K562 (cell line): ENCODE data around the gene ANKEF1. TPM values are rescaled to one million over a fixed set of nuclear protein-coding genes. Genes with fewer than 3 reads are reported as not detected.

ENCODE experiments used
- BHLHE40 ChIP-seq: IDR thresholded peaks from 2 replicates; pipeline ENCODE4 v1.6.1; 2011; ENCODE audit warnings: low read length, improper control_type of control experiment
- CBX8 ChIP-seq: fragments of 200-600 bp; sonication (generic); IDR thresholded peaks from 2 replicates; pipeline ENCODE4 v1.6.1; 2012; ENCODE audit warnings: borderline replicate concordance, mixed run types, low read depth, mild to moderate bottlenecking, moderate library complexity, mixed read lengths, low read length, control low read depth, inconsistent platforms; ENCODE audit not compliant: poor library complexity, severe bottlenecking; ENCODE audit errors: extremely low read depth
- CTBP1 ChIP-seq: fragments of 450-650 bp; IDR thresholded peaks from 2 replicates; pipeline ENCODE4 v1.6.1; 2016; ENCODE audit warnings: borderline replicate concordance
- FOSL1 ChIP-seq: fragments of 200-800 bp; sonication (Bioruptor generic); conservative IDR thresholded peaks from 2 replicates; pipeline ENCODE4 v1.6.1; 2016; ENCODE audit warnings: missing genetic modification characterization, missing compliant biosample characterization
- GABPA ChIP-seq: fragments of 200-800 bp; sonication (Bioruptor generic); conservative IDR thresholded peaks from 2 replicates; pipeline ENCODE4 v1.6.1; 2016; ENCODE audit warnings: low read depth, missing genetic modification characterization, missing compliant biosample characterization
- ILK ChIP-seq: fragments of 450-650 bp; IDR thresholded peaks from 2 replicates; pipeline ENCODE4 v1.6.1; 2016; ENCODE audit warnings: missing genetic modification characterization, low read depth, mild to moderate bottlenecking, missing compliant biosample characterization, moderate library complexity, borderline replicate concordance
- MECOM ChIP-seq: fragments of 250-450 bp; sonication (Bioruptor Pico); IDR thresholded peaks from 2 replicates; pipeline ENCODE4 v1.8.0; 2022; ENCODE audit warnings: inconsistent platforms
- NCOA6 ChIP-seq: fragments of 450-650 bp; IDR thresholded peaks from 2 replicates; pipeline ENCODE4 v1.6.1; 2017; ENCODE audit warnings: mild to moderate bottlenecking
- RBM15 ChIP-seq: fragments of 200-400 bp; formaldehyde crosslinking; IDR thresholded peaks from 2 replicates; pipeline ENCODE4 v1.6.1; 2018; ENCODE audit warnings: mild to moderate bottlenecking, low read length, moderate library complexity; ENCODE audit not compliant: insufficient read depth
- TGIF2 ChIP-seq: sonication (generic); formaldehyde crosslinking; IDR thresholded peaks from 2 replicates; pipeline ENCODE4 v1.8.1; 2022; ENCODE audit warnings: mild to moderate bottlenecking, missing genetic modification reagents, moderate library complexity
- polyA plus RNA-seq, 8 experiments: library from polyadenylated mRNA; depleted of rRNA in 4 of 8; stranded (reverse) in 5 of 8; unstranded in 3 of 8; fragments of >200 nt; fragmentation: Nextera tagmentation in 2 of 8; fragmentation: Illumina TruSeq in 1 of 8; extraction: Ambion mirVana in 2 of 8; extraction: Trizol in 1 of 8; gene quantifications; 2 replicates each; pipeline versions ENCODE4 v1.2.1 to v1.2.3, GENCODE V29; 2011 to 2014; ENCODE audit warnings: inconsistent platforms in 1 of 8, missing spikeins in 1 of 8
- total RNA-seq, 7 experiments: library from RNA; depleted of rRNA in 6 of 7; stranded (reverse); fragments of >200 nt in 6 of 7; fragmentation: Illumina TruSeq in 2 of 7; extraction: Trizol in 2 of 7; gene quantifications; 2 replicates each; pipeline versions ENCODE4 v1.2.1 to v1.2.3, GENCODE V29; 2011 to 2021; ENCODE audit warnings: low replicate concordance in 1 of 7
- TF ChIP-seq, protein P1 (sequence below): fragments of 450-650 bp; formaldehyde crosslinking; IDR thresholded peaks from 2 replicates; pipeline ENCODE4 v1.4.0; 2020; ENCODE audit warnings: mild to moderate bottlenecking, moderate library complexity
- TF ChIP-seq, protein P2 (sequence below): sonication (generic); formaldehyde crosslinking; IDR thresholded peaks from 2 replicates; pipeline ENCODE4 v1.8.1; 2023; ENCODE audit warnings: mild to moderate bottlenecking, missing genetic modification reagents
- TF ChIP-seq, protein P3 (sequence below): sonication (generic); formaldehyde crosslinking; IDR thresholded peaks from 2 replicates; pipeline ENCODE4 v1.8.0; 2023; ENCODE audit warnings: missing genetic modification reagents, mild to moderate bottlenecking, borderline replicate concordance
- TF ChIP-seq, protein P4 (sequence below): fragments of 450-650 bp; IDR thresholded peaks from 2 replicates; pipeline ENCODE4 v1.6.1; 2016
- TF ChIP-seq, protein P5 (sequence below): IDR thresholded peaks from 2 replicates; pipeline ENCODE4 v1.6.1; 2016; ENCODE audit warnings: missing genetic modification characterization, missing compliant biosample characterization

ANKEF1 gene
- total and polyA plus RNA-seq, 9 of the 15 experiments (the other 6 are each of a cell fraction or from before 2014, with no cell fraction given) = 0.35 to 2.1 (median 1.7) TPM

DNA sequence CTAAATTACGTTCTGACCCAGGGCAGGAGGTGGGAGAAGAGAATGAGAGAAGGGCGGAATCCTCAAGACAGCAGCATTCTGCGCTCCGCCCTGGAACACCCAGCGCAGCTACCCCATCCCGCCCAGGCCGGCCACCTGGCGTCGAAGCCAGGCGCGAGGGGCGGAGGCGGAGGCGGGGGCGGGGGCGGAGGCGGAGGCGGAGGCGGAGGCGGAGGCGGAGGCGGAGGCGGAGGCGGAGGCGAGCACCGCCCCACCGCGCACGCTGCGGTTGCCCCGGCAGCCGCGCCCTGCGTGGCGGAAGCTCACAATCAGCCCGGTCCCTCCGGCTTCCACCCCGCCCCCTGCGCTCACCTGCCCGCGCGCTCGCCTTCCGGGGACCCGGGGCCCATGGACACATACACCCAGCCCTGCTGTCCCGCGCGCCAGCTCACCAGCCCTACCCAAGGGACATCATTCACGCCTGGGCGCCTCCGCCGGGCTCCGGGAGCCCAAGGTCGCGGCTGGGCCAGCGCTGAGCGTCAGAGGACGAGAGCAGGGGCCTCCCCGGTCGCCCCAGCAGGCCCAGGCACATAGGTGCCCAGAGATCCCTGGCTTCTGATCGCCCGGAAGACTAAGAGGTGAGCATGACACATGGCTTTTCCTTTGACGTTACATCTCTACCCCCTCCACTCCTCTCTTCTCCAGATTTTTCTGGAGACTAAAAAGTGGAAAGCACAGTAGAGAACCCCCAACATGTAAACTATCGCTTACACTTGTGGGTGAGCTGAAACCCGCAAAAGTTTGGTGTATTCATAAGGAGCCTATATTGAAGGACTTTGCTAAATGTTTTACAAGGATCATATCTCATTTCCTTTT lies at the start of gene ANKEF1 (continued):
- TF ChIP-seq, protein P1, sequence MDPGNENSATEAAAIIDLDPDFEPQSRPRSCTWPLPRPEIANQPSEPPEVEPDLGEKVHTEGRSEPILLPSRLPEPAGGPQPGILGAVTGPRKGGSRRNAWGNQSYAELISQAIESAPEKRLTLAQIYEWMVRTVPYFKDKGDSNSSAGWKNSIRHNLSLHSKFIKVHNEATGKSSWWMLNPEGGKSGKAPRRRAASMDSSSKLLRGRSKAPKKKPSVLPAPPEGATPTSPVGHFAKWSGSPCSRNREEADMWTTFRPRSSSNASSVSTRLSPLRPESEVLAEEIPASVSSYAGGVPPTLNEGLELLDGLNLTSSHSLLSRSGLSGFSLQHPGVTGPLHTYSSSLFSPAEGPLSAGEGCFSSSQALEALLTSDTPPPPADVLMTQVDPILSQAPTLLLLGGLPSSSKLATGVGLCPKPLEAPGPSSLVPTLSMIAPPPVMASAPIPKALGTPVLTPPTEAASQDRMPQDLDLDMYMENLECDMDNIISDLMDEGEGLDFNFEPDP (CRISPR knock-in tag) = no peak
- TF ChIP-seq RBM15 (no peak), ILK (tag) (no peak), CBX8 (no peak), BHLHE40 (no peak), GABPA (peak; percentile 91), TGIF2 (CRISPR knock-in tag) (no peak), MECOM (CRISPR knock-in tag) (no peak), CTBP1 (0 out of 2 replicates have a peak, but pooled peaks have one; percentile 44), NCOA6 (no peak), FOSL1 (tag) (no peak)
- TF ChIP-seq, protein P2, sequence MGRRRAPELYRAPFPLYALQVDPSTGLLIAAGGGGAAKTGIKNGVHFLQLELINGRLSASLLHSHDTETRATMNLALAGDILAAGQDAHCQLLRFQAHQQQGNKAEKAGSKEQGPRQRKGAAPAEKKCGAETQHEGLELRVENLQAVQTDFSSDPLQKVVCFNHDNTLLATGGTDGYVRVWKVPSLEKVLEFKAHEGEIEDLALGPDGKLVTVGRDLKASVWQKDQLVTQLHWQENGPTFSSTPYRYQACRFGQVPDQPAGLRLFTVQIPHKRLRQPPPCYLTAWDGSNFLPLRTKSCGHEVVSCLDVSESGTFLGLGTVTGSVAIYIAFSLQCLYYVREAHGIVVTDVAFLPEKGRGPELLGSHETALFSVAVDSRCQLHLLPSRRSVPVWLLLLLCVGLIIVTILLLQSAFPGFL (CRISPR knock-in tag) = no peak
- TF ChIP-seq, protein P3, sequence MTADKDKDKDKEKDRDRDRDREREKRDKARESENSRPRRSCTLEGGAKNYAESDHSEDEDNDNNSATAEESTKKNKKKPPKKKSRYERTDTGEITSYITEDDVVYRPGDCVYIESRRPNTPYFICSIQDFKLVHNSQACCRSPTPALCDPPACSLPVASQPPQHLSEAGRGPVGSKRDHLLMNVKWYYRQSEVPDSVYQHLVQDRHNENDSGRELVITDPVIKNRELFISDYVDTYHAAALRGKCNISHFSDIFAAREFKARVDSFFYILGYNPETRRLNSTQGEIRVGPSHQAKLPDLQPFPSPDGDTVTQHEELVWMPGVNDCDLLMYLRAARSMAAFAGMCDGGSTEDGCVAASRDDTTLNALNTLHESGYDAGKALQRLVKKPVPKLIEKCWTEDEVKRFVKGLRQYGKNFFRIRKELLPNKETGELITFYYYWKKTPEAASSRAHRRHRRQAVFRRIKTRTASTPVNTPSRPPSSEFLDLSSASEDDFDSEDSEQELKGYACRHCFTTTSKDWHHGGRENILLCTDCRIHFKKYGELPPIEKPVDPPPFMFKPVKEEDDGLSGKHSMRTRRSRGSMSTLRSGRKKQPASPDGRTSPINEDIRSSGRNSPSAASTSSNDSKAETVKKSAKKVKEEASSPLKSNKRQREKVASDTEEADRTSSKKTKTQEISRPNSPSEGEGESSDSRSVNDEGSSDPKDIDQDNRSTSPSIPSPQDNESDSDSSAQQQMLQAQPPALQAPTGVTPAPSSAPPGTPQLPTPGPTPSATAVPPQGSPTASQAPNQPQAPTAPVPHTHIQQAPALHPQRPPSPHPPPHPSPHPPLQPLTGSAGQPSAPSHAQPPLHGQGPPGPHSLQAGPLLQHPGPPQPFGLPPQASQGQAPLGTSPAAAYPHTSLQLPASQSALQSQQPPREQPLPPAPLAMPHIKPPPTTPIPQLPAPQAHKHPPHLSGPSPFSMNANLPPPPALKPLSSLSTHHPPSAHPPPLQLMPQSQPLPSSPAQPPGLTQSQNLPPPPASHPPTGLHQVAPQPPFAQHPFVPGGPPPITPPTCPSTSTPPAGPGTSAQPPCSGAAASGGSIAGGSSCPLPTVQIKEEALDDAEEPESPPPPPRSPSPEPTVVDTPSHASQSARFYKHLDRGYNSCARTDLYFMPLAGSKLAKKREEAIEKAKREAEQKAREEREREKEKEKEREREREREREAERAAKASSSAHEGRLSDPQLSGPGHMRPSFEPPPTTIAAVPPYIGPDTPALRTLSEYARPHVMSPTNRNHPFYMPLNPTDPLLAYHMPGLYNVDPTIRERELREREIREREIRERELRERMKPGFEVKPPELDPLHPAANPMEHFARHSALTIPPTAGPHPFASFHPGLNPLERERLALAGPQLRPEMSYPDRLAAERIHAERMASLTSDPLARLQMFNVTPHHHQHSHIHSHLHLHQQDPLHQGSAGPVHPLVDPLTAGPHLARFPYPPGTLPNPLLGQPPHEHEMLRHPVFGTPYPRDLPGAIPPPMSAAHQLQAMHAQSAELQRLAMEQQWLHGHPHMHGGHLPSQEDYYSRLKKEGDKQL (CRISPR knock-in tag) = no peak
- TF ChIP-seq, protein P4, sequence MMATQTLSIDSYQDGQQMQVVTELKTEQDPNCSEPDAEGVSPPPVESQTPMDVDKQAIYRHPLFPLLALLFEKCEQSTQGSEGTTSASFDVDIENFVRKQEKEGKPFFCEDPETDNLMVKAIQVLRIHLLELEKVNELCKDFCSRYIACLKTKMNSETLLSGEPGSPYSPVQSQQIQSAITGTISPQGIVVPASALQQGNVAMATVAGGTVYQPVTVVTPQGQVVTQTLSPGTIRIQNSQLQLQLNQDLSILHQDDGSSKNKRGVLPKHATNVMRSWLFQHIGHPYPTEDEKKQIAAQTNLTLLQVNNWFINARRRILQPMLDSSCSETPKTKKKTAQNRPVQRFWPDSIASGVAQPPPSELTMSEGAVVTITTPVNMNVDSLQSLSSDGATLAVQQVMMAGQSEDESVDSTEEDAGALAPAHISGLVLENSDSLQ = no peak
- TF ChIP-seq, protein P5, sequence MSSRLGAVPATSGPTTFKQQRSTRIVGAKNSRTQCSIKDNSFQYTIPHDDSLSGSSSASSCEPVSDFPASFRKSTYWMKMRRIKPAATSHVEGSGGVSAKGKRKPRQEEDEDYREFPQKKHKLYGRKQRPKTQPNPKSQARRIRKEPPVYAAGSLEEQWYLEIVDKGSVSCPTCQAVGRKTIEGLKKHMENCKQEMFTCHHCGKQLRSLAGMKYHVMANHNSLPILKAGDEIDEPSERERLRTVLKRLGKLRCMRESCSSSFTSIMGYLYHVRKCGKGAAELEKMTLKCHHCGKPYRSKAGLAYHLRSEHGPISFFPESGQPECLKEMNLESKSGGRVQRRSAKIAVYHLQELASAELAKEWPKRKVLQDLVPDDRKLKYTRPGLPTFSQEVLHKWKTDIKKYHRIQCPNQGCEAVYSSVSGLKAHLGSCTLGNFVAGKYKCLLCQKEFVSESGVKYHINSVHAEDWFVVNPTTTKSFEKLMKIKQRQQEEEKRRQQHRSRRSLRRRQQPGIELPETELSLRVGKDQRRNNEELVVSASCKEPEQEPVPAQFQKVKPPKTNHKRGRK (tag) = no peak
